Endodermal cell (in vitro differentiated cells): Measurements from ENCODE around the gene USP49. TPM values are rescaled to one million over a fixed set of nuclear protein-coding genes. Genes with fewer than 3 reads are reported as not detected.
"Not testable (repeated sequence)": the region's sequence is repeated elsewhere in the genome, so short reads cannot be mapped to it uniquely, and the experiment has no call there.

Experiments
- DNase-seq: peaks from one replicate; pipeline ENCODE4 v3.0.0-alpha.2; 2017
- H3K27ac ChIP-seq: 2 replicates; pipeline ENCODE4 v1.5.1; 2013; ENCODE audit warnings: mild to moderate bottlenecking, low read depth, low read length, moderate library complexity
- H3K27me3 ChIP-seq: 2 replicates; pipeline ENCODE4 v1.6.1; 2013; ENCODE audit warnings: mild to moderate bottlenecking, low read length, moderate library complexity; ENCODE audit not compliant: insufficient read depth, control insufficient read depth, poor library complexity, severe bottlenecking
- H3K36me3 ChIP-seq: 2 replicates; pipeline ENCODE4 v1.7.0; 2013; ENCODE audit warnings: mild to moderate bottlenecking, low read length, moderate library complexity; ENCODE audit not compliant: control insufficient read depth, insufficient read depth
- H3K4me1 ChIP-seq: one replicate; pipeline ENCODE4 v1.7.0; 2013; ENCODE audit warnings: low read length; ENCODE audit not compliant: control insufficient read depth, insufficient read depth
- H3K4me3 ChIP-seq: 2 replicates; pipeline ENCODE4 v1.5.1; 2013; ENCODE audit warnings: mild to moderate bottlenecking, low read length, moderate library complexity
- H3K9ac ChIP-seq: 2 replicates; pipeline ENCODE4 v1.6.1; 2013; ENCODE audit warnings: mild to moderate bottlenecking, low read length, moderate library complexity; ENCODE audit not compliant: poor library complexity, severe bottlenecking; ENCODE audit errors: extremely low read depth
- H3K9me3 ChIP-seq: 2 replicates; pipeline ENCODE4 v1.6.1; 2013; ENCODE audit warnings: mild to moderate bottlenecking, low read length, moderate library complexity; ENCODE audit not compliant: control insufficient read depth
- H3K27ac Mint-ChIP-seq: 2 replicates; pipeline ENCODE4 v1.8.0; 2020; ENCODE audit warnings: mixed read lengths
- H3K27me3 Mint-ChIP-seq: 2 replicates; pipeline ENCODE4 v1.8.0; 2021; ENCODE audit warnings: mild to moderate bottlenecking, mixed read lengths; ENCODE audit not compliant: insufficient read depth
- H3K36me3 Mint-ChIP-seq: 2 replicates; pipeline ENCODE4 v1.8.0; 2020; ENCODE audit warnings: low read depth, mixed read lengths
- H3K4me1 Mint-ChIP-seq: 2 replicates; pipeline ENCODE4 v1.8.0; 2020; ENCODE audit warnings: mixed read lengths
- H3K4me3 Mint-ChIP-seq: 2 replicates; pipeline ENCODE4 v1.8.0; 2020; ENCODE audit warnings: mild to moderate bottlenecking, moderate library complexity, mixed read lengths
- H3K9me3 Mint-ChIP-seq: 2 replicates; pipeline ENCODE4 v1.8.0; 2020; ENCODE audit warnings: mild to moderate bottlenecking, mixed read lengths
- WGBS, 2 experiments: methylation state at CpG; one replicate each; pipeline versions ENCODE4 v1.1.5 to v1.1.7; 2013; ENCODE audit warnings: missing lambda C conversion rate in 2 of 2, mixed read lengths in 1 of 2; ENCODE audit not compliant: insufficient coverage in 1 of 2, insufficient read length in 1 of 2; 5-methylcytosine and 5-hydroxymethylcytosine counted together
- long read RNA-seq, 4 experiments: library from polyadenylated mRNA in 2 of 4; library from RNA in 1 of 4; library from capped mRNA in 1 of 4; stranded (forward) in 3 of 4; unstranded in 1 of 4; transcript quantifications; one replicate each; pipeline ENCODE4 v2.0.0, GENCODE V29; 2020 to 2021; ENCODE audit warnings: inconsistent platforms in 1 of 4
- polyA plus RNA-seq, 2 experiments: library from polyadenylated mRNA; stranded (reverse); fragments of 50-300 nt; gene quantifications; one replicate each; pipeline ENCODE4 v1.2.3, GENCODE V29; 2013
- total RNA-seq, 2 donors: library from RNA; stranded (reverse); fragmentation: NEBNext Ultra II Directional in 1 of 2; extraction: Animal tissue kit (Norgen Biotek cat#: 25700) in 1 of 2; gene quantifications; 2 replicates in 1 of 2; 3 replicates in 1 of 2; pipeline ENCODE4 v1.2.1, GENCODE V29; 2021
- TF ChIP-seq, protein P1 (sequence below): fragments of 200-600 bp; sonication (generic); conservative IDR thresholded peaks from 2 replicates; pipeline ENCODE4 v1.5.0; 2021; ENCODE audit warnings: antibody characterized with exemption, mild to moderate bottlenecking

USP49 gene
- total RNA-seq: 10 to 100 TPM; 14.0 to 18.9 TPM
- 17.2 TPM for polyA plus RNA-seq (2013, experiment 1 of 2)
- 14.8 TPM for polyA plus RNA-seq (2013, experiment 2 of 2)
- long read RNA-seq, experiment 1, partial matches to known transcripts: 0 of 4 reads
- long read RNA-seq, experiment 1, other reads (novel, unspliced or antisense): 4 of 4 reads
- long read RNA-seq, experiment 2, partial matches to known transcripts: 1 of 4 reads
- long read RNA-seq, experiment 2, other reads (novel, unspliced or antisense): 3 of 4 reads
- long read RNA-seq, experiment 3, partial matches to known transcripts: 7 of 22 reads
- long read RNA-seq, experiment 3, other reads (novel, unspliced or antisense): 14 of 22 reads
- long read RNA-seq, experiment 4: 0 reads

DNA sequence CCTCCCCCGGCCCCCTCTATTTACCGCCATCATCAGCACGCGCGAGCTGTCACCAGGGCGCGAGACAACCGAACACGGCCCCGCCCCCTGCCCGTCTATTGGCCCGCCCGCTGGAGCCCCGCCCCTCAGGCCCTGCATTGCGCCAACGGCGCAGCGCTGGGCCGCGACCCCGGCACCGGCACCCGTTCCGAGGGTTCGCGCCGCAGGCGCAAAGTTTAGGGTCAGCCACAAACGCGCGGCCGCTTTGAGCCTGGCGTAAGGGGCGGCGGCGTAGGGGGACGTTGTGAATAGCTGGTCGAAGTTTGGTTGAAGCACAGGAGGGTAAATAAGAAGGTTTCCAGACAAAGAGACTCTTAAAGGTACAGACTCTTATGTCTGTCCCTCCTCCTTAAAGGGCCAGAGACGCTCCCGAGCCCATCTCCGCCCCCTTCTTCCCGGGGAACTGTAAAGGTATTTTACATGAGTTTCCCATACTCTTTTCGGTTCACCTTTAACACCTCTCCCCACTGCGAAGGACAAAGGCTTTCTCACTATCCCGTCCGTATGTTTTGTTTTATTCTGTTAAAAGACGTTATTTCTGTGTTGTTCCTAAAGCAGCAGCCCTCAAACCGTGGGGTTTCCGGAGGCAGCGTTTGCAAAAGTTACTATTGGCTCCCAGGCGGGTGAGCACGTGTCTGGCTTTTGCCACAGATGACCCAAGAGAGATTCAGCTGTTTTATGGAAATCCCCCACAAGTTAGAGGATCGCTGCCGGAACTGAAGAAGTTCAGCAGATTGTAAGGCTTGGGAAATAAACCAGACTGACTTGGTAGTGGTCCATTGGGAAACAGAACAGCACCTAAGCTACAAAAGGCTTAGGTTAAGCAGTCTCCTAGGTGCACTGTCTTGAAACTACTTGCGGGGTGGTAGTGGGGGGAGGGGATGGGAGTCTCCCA is at the start of gene USP49:
Gene USP49, minus strand, starts transcription at position 76 of the 934 bp plus-strand sequence. CDS start 88,392 bp downstream, outside the sequence.
- peaks cover 3% of the 10 kb centered on the region for H3K36me3 Mint-ChIP-seq
- 0% methylated on average over 8 to 54 of the region's 55 CpGs for WGBS, 2 experiments
- peak within 1 kb of the TSS; percentile 98 for H3K27ac ChIP-seq

DNA sequence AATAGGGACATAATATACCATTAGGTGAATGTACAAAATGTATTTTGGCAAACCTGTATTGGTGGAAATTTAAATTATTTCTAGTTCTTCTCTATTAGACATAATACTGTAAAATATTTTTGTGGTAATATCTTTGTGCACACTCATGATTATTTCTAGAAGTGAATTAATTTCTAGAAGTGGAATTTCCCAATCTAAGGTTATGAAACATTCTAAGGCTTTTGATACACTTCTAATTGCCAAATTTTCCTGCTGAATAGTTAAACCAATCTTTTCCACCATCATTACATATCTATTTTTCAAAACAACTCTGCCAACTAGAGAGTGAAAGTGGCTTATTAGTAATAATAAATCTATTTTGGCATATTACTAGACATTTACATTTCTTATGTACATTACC is 48.3 kb upstream of the USP49 start:
- Histone ChIP-seq H3K9me3 (no peaks in the 10 kb centered on the region), H3K27me3 (no peaks in the 10 kb centered on the region), H3K27ac (no peak overlapping the region), H3K9ac (no peak overlapping the region), H3K36me3 (no peaks in the 10 kb centered on the region), H3K4me3 (no peak overlapping the region), H3K4me1 (peaks cover 3% of the 10 kb centered on the region)
- TF ChIP-seq, protein P1, sequence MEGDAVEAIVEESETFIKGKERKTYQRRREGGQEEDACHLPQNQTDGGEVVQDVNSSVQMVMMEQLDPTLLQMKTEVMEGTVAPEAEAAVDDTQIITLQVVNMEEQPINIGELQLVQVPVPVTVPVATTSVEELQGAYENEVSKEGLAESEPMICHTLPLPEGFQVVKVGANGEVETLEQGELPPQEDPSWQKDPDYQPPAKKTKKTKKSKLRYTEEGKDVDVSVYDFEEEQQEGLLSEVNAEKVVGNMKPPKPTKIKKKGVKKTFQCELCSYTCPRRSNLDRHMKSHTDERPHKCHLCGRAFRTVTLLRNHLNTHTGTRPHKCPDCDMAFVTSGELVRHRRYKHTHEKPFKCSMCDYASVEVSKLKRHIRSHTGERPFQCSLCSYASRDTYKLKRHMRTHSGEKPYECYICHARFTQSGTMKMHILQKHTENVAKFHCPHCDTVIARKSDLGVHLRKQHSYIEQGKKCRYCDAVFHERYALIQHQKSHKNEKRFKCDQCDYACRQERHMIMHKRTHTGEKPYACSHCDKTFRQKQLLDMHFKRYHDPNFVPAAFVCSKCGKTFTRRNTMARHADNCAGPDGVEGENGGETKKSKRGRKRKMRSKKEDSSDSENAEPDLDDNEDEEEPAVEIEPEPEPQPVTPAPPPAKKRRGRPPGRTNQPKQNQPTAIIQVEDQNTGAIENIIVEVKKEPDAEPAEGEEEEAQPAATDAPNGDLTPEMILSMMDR: no peak
- H3K4me1 Mint-ChIP-seq: peaks cover 24% of the 10 kb centered on the region
- no peak overlapping the region for H3K4me3 Mint-ChIP-seq
- H3K27ac Mint-ChIP-seq: no peak overlapping the region
- DNase-seq: no peak
- H3K36me3 Mint-ChIP-seq: no peaks in the 10 kb centered on the region
- H3K27me3 Mint-ChIP-seq: peaks cover 14% of the 10 kb centered on the region
- H3K9me3 Mint-ChIP-seq: no peaks in the 10 kb centered on the region

More for the DNA sequence above, at the start of gene USP49:
- Mint-ChIP-seq H3K4me1 (peaks cover 9% of the 10 kb centered on the region), H3K4me3 (no peak within 1 kb of the TSS), H3K27me3 (no peaks in the 10 kb centered on the region), H3K9me3 (no peaks in the 10 kb centered on the region), H3K27ac (peak within 1 kb of the TSS; percentile 94)
- H3K9me3 ChIP-seq: no peaks in the 10 kb centered on the region
- peak within 1 kb of the TSS; percentile 77 for H3K9ac ChIP-seq
- peak within 1 kb of the TSS; percentile 87 for H3K4me3 ChIP-seq
- H3K36me3 ChIP-seq: peaks cover 6% of the 10 kb centered on the region
- DNase-seq: peak; percentile 98
- TF ChIP-seq, protein P1: no peak
- no peaks in the 10 kb centered on the region for H3K4me1 ChIP-seq
- no peaks in the 10 kb centered on the region for H3K27me3 ChIP-seq

DNA sequence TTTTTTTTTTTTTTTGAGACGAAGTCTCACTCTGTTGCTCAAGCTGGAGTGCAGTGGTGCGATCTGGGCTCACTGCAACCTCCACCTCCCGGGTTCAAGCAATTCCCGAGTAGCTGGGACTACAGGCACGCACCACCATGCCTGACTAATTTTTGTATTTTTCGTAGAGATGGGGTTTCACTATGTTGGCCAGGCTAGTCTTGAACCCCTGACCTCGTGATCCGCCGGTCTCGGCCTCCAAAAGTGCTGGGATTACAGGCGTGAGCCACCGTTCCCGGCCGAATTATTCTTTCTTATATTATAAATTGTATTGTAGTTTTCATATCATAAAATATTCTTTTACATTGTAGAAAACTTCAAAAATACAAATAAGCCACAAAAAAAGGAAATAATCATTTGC is 47.7 kb upstream of the USP49 start:
- peaks cover 14% of the 10 kb centered on the region for H3K27me3 Mint-ChIP-seq
- H3K27ac ChIP-seq, H3K9ac ChIP-seq, H3K27me3 ChIP-seq, H3K4me3 Mint-ChIP-seq, H3K4me1 ChIP-seq, H3K27ac Mint-ChIP-seq, H3K36me3 Mint-ChIP-seq, H3K36me3 ChIP-seq, H3K4me3 ChIP-seq, H3K9me3 Mint-ChIP-seq, DNase-seq, H3K9me3 ChIP-seq: not testable (repeated sequence)
- WGBS, 2 experiments: 95 to 97% methylated on average over 4 to 10 of the region's 14 CpGs
- H3K4me1 Mint-ChIP-seq: peaks cover 24% of the 10 kb centered on the region
